IMR-90 (cell line): Measurements from ENCODE around the gene PAX2. TPM values are rescaled to one million over a fixed set of nuclear protein-coding genes. Genes with fewer than 3 reads are reported as not detected.

Source experiments
- ATAC-seq: fragments of 200-7000 bp; cut with Tn5 transposase; 2 replicates; pipeline ENCODE4 v1.9.1; 2020; ENCODE audit warnings: low read depth, mild to moderate bottlenecking, moderate library complexity
- BruUV-seq: library from RNA; stranded (reverse); fragments of 400-500 nt; replicated peaks from 2 replicates; lab custom pipeline; 2021; lab: Mats Ljungman, UMichigan
- CTCF ChIA-PET: fragments of 300-600 bp; formaldehyde crosslinking; extraction: SDS; loops from one replicate; lab custom pipeline; 2021; ENCODE audit warnings: antibody characterized with exemption; lab: Yijun Ruan, JAX
- POLR2A ChIA-PET: fragments of 300-600 bp; sonication (Branson Sonifier 250); formaldehyde crosslinking; loops from one replicate; lab custom pipeline; 2022; ENCODE audit warnings: antibody characterized with exemption; ENCODE audit not compliant: unreplicated experiment; lab: Charles Lee
- DNase-seq: peaks from one replicate; pipeline ENCODE4 v3.0.0; 2013
- H2AFZ ChIP-seq: replicated peaks from 2 replicates; pipeline ENCODE3; 2013; ENCODE audit warnings: low read length, mild to moderate bottlenecking; ENCODE audit not compliant: poor library complexity
- H2AK5ac ChIP-seq: 2 replicates; pipeline ENCODE4 v1.6.1; 2013; ENCODE audit warnings: low read depth, low read length, inconsistent platforms
- H2AK9ac ChIP-seq: replicated peaks from 2 replicates; pipeline ENCODE3; 2013; ENCODE audit warnings: mild to moderate bottlenecking, low read depth, low read length, moderate library complexity; ENCODE audit not compliant: poor library complexity
- H2BK120ac ChIP-seq: 2 replicates; pipeline ENCODE4 v1.6.1; 2013; ENCODE audit warnings: low read depth, low read length, inconsistent platforms
- H2BK15ac ChIP-seq: 3 replicates; pipeline ENCODE4 v1.6.1; 2013; ENCODE audit warnings: low read depth, low read length, inconsistent platforms
- H2BK20ac ChIP-seq: 2 replicates; pipeline ENCODE4 v1.6.1; 2013; ENCODE audit warnings: low read depth, mild to moderate bottlenecking, inconsistent platforms, low read length, moderate library complexity
- H2BK5ac ChIP-seq: 2 replicates; pipeline ENCODE4 v1.6.1; 2013; ENCODE audit warnings: mild to moderate bottlenecking, low read depth, low read length, inconsistent platforms; ENCODE audit not compliant: poor library complexity, severe bottlenecking
- H3K14ac ChIP-seq: replicated peaks from 2 replicates; pipeline ENCODE4 v1.6.1; 2013; ENCODE audit warnings: low read depth, low read length, inconsistent platforms
- H3K18ac ChIP-seq: 2 replicates; pipeline ENCODE4 v1.6.1; 2013; ENCODE audit warnings: low read depth, low read length, control low read depth
- H3K23ac ChIP-seq: 2 replicates; pipeline ENCODE4 v1.6.1; 2013; ENCODE audit warnings: low read depth, low read length, inconsistent platforms
- H3K27ac ChIP-seq: 2 replicates; pipeline ENCODE4 v1.5.1; 2013; ENCODE audit warnings: mild to moderate bottlenecking, control low read depth, low read length; ENCODE audit not compliant: insufficient read depth
- H3K27me3 ChIP-seq: 2 replicates; pipeline ENCODE4 v1.6.1; 2013; ENCODE audit warnings: low read length; ENCODE audit not compliant: control insufficient read depth, insufficient read depth
- H3K36me3 ChIP-seq: 2 replicates; pipeline ENCODE4 v1.6.1; 2013; ENCODE audit warnings: low read length, mixed read lengths; ENCODE audit not compliant: control insufficient read depth, insufficient read depth
- H3K4ac ChIP-seq: 2 replicates; pipeline ENCODE4 v1.6.1; 2013; ENCODE audit warnings: low read depth, low read length, inconsistent platforms
- H3K4me1 ChIP-seq: 2 replicates; pipeline ENCODE4 v1.6.1; 2013; ENCODE audit warnings: low read length, mixed read lengths; ENCODE audit not compliant: control insufficient read depth, insufficient read depth
- H3K4me2 ChIP-seq: 2 replicates; pipeline ENCODE4 v1.6.1; 2013; ENCODE audit warnings: low read depth, mild to moderate bottlenecking, control low read depth, low read length, moderate library complexity
- H3K4me3 ChIP-seq: 2 replicates; pipeline ENCODE4 v1.5.1; 2013; ENCODE audit warnings: low read depth, mild to moderate bottlenecking, control low read depth, low read length, moderate library complexity; ENCODE audit not compliant: insufficient read depth
- H3K56ac ChIP-seq: 2 replicates; pipeline ENCODE4 v1.6.1; 2013; ENCODE audit warnings: low read length, inconsistent platforms; ENCODE audit not compliant: insufficient read depth; ENCODE audit errors: extremely low read depth
- H3K79me1 ChIP-seq, 2 experiments: 2 replicates each; pipeline ENCODE4 v1.6.1; 2013; ENCODE audit warnings: low read length in 2 of 2, inconsistent platforms in 1 of 2, low read depth in 1 of 2
- H3K9ac ChIP-seq: 2 replicates; pipeline ENCODE4 v1.6.1; 2013; ENCODE audit warnings: low read depth, low read length, control low read depth
- H3K9me1 ChIP-seq: 2 replicates; pipeline ENCODE4 v1.6.1; 2013; ENCODE audit warnings: low read length, inconsistent platforms; ENCODE audit not compliant: insufficient read depth
- H3K9me3 ChIP-seq: 2 replicates; pipeline ENCODE4 v1.6.1; 2013; ENCODE audit warnings: low read length; ENCODE audit not compliant: control insufficient read depth, insufficient read depth
- H4K20me1 ChIP-seq: 2 replicates; pipeline ENCODE4 v1.6.1; 2013; ENCODE audit warnings: low read length, inconsistent platforms; ENCODE audit not compliant: insufficient read depth
- H4K5ac ChIP-seq: 2 replicates; pipeline ENCODE4 v1.6.1; 2013; ENCODE audit warnings: mild to moderate bottlenecking, low read depth, low read length, control low read depth
- H4K8ac ChIP-seq, 2 experiments: 2 replicates each; pipeline ENCODE4 v1.6.1; 2013; ENCODE audit warnings: low read depth in 2 of 2, low read length in 2 of 2, control low read depth in 1 of 2, inconsistent platforms in 1 of 2
- H4K91ac ChIP-seq: 2 replicates; pipeline ENCODE4 v1.6.1; 2013; ENCODE audit warnings: low read depth, low read length, inconsistent platforms; ENCODE audit not compliant: insufficient read depth
- BHLHE40 ChIP-seq: fragments of 150-350 bp; IDR thresholded peaks from 2 replicates; pipeline ENCODE4 v1.6.1; 2016; ENCODE audit warnings: mild to moderate bottlenecking, low read depth, low read length
- CEBPB ChIP-seq: IDR thresholded peaks from 2 replicates; pipeline ENCODE4 v1.6.1; 2012; ENCODE audit warnings: low read depth, low read length, improper control_type of control experiment
- CHD1 ChIP-seq: IDR thresholded peaks from 2 replicates; pipeline ENCODE4 v1.6.1; 2012; ENCODE audit warnings: low read depth, low read length, improper control_type of control experiment
- FOS ChIP-seq: fragments of 150-350 bp; IDR thresholded peaks from 2 replicates; pipeline ENCODE4 v1.6.1; 2016; ENCODE audit warnings: low read depth, low read length
- MAFK ChIP-seq: IDR thresholded peaks from 2 replicates; pipeline ENCODE4 v1.6.1; 2012; ENCODE audit warnings: low read depth, low read length, improper control_type of control experiment
- MAZ ChIP-seq: IDR thresholded peaks from 2 replicates; pipeline ENCODE4 v1.6.1; 2012; ENCODE audit warnings: low read depth, mild to moderate bottlenecking, low read length, improper control_type of control experiment, moderate library complexity, borderline replicate concordance
- MXI1 ChIP-seq: IDR thresholded peaks from 2 replicates; pipeline ENCODE4 v1.6.1; 2012; ENCODE audit warnings: low read depth, mild to moderate bottlenecking, low read length, moderate library complexity, borderline replicate concordance
- POLR2A ChIP-seq: IDR thresholded peaks from 2 replicates; pipeline ENCODE4 v1.6.1; 2012; ENCODE audit warnings: mild to moderate bottlenecking, low read depth, low read length
- RAD21 ChIP-seq: IDR thresholded peaks from 2 replicates; pipeline ENCODE4 v1.6.1; 2012; ENCODE audit warnings: low read length, improper control_type of control experiment
- RCOR1 ChIP-seq: IDR thresholded peaks from 2 replicates; pipeline ENCODE4 v1.6.1; 2012; ENCODE audit warnings: mild to moderate bottlenecking, low read length, improper control_type of control experiment; ENCODE audit not compliant: insufficient replicate concordance
- RFX5 ChIP-seq: IDR thresholded peaks from 2 replicates; pipeline ENCODE4 v1.8.0; 2012; ENCODE audit warnings: low read depth, mild to moderate bottlenecking, low read length, moderate library complexity
- SMC3 ChIP-seq: fragments of 150-350 bp; IDR thresholded peaks from 2 replicates; pipeline ENCODE4 v1.6.1; 2016; ENCODE audit warnings: low read depth, mild to moderate bottlenecking, antibody characterized with exemption, low read length, moderate library complexity
- WGBS, 2 experiments: methylation state at CpG; one replicate each; pipeline versions ENCODE4 v1.1.5 to v1.1.7; 2013; ENCODE audit warnings: missing lambda C conversion rate in 2 of 2; ENCODE audit not compliant: insufficient read length in 1 of 2; ENCODE audit errors: extremely low coverage in 2 of 2; 5-methylcytosine and 5-hydroxymethylcytosine counted together
- dilution Hi-C: fragments of 300-500 bp; cut with HindIII; formaldehyde crosslinking; loops from one replicate; pipeline ENCODE4 v1.14.3; 2018; ENCODE audit warnings: low sequenced_read_pairs; ENCODE audit not compliant: unreplicated experiment
- in situ Hi-C: fragments of 300-500 bp; cut with MboI; formaldehyde crosslinking; loops from 3 replicates; pipeline ENCODE4 v1.14.3; 2019; ENCODE audit warnings: low sequenced_read_pairs, inconsistent platforms, mixed read lengths
- intact Hi-C: fragments of 100-400 bp; cut with micrococcal nuclease; formaldehyde crosslinking; loops from 2 replicates; pipeline ENCODE4 v1.10.0; 2022
- polyA plus RNA-seq, 3 experiments: library from polyadenylated mRNA; depleted of rRNA; stranded (reverse); fragments of >200 nt; gene quantifications; 2 replicates each; pipeline ENCODE4 v1.2.3, GENCODE V29; 2012; ENCODE audit warnings: low replicate concordance in 1 of 3
- total RNA-seq: library from RNA; depleted of rRNA; stranded (reverse); fragments of >200 nt; gene quantifications from 2 replicates; pipeline ENCODE4 v1.2.3, GENCODE V29; 2012
- TF ChIP-seq, protein P1 (sequence below): fragments of 150-350 bp; IDR thresholded peaks from 2 replicates; pipeline ENCODE4 v1.6.1; 2017; ENCODE audit warnings: mild to moderate bottlenecking, antibody characterized with exemption, low read length, low read depth
- TF ChIP-seq, protein P2 (sequence below): fragments of 150-350 bp; IDR thresholded peaks from 2 replicates; pipeline ENCODE4 v1.6.1; 2016; ENCODE audit warnings: low read depth, mild to moderate bottlenecking, low read length, moderate library complexity, borderline replicate concordance
- TF ChIP-seq, protein P3 (sequence below): conservative IDR thresholded peaks from 2 replicates; pipeline ENCODE4 v1.5.1; 2012; ENCODE audit warnings: mild to moderate bottlenecking, low read depth, low read length, improper control_type of control experiment

The PAX2 gene
- total and polyA plus RNA-seq, 2 of the 4 experiments (the other 2 are of a cell fraction): not detected

DNA sequence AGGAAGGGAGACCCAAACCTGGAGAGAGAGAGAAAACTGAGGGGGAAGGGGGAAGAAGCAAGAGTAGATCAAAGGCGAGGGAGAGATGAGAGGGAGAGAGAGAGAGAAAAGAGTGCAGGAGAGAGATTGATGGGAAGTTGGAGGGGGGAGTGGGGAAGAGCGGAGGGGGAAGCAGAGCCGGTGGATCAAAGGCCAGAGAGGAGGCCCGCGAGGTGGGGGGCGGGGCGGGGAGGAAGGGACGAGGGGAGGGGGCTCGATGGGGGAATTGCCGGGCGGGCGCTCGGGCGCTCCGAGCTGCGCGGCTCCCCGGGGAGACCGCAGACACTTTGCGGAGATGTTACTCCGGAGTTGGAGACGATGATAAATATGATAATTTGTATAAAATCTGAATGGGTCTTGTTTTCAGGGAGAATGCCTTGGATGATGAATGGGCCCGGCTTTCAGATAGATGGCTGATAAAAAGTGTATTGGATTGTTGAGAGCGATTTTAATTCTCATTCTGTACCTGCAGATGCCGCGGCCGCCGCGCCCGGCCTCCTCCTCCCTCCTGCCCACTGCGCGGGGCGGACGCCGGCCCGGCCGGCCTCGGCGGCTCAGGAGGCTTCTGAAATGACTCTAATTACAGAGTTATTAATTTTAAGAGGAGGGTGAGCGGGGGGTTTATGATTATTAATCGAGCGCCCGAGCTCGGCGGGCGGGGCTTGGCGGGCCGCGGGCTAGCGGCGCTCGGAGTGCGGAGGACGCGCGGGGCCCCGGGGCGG lies 21.4 kb upstream of the PAX2 start:
- no peak overlapping the region for H2AFZ ChIP-seq
- POLR2A ChIA-PET: no interaction called here
- H3K9me3 ChIP-seq: no peaks in the 10 kb centered on the region
- H3K4me1 ChIP-seq: no peaks in the 10 kb centered on the region; the same call in 1 of the 2 replicates
- TF ChIP-seq RAD21: no peak
- no peak for TF ChIP-seq RCOR1
- no peak for TF ChIP-seq MAFK
- TF ChIP-seq RFX5: no peak
- TF ChIP-seq, protein P1, sequence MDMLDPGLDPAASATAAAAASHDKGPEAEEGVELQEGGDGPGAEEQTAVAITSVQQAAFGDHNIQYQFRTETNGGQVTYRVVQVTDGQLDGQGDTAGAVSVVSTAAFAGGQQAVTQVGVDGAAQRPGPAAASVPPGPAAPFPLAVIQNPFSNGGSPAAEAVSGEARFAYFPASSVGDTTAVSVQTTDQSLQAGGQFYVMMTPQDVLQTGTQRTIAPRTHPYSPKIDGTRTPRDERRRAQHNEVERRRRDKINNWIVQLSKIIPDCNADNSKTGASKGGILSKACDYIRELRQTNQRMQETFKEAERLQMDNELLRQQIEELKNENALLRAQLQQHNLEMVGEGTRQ: no peak
- TF ChIP-seq MXI1: no peak
- TF ChIP-seq CHD1: no peak
- no peak for TF ChIP-seq FOS
- TF ChIP-seq MAZ: no peak
- TF ChIP-seq CEBPB: no peak
- TF ChIP-seq, protein P2, sequence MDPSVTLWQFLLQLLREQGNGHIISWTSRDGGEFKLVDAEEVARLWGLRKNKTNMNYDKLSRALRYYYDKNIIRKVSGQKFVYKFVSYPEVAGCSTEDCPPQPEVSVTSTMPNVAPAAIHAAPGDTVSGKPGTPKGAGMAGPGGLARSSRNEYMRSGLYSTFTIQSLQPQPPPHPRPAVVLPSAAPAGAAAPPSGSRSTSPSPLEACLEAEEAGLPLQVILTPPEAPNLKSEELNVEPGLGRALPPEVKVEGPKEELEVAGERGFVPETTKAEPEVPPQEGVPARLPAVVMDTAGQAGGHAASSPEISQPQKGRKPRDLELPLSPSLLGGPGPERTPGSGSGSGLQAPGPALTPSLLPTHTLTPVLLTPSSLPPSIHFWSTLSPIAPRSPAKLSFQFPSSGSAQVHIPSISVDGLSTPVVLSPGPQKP: no peak
- TF ChIP-seq, protein P3, sequence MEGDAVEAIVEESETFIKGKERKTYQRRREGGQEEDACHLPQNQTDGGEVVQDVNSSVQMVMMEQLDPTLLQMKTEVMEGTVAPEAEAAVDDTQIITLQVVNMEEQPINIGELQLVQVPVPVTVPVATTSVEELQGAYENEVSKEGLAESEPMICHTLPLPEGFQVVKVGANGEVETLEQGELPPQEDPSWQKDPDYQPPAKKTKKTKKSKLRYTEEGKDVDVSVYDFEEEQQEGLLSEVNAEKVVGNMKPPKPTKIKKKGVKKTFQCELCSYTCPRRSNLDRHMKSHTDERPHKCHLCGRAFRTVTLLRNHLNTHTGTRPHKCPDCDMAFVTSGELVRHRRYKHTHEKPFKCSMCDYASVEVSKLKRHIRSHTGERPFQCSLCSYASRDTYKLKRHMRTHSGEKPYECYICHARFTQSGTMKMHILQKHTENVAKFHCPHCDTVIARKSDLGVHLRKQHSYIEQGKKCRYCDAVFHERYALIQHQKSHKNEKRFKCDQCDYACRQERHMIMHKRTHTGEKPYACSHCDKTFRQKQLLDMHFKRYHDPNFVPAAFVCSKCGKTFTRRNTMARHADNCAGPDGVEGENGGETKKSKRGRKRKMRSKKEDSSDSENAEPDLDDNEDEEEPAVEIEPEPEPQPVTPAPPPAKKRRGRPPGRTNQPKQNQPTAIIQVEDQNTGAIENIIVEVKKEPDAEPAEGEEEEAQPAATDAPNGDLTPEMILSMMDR: no peak
- TF ChIP-seq SMC3: no peak
- no peak for TF ChIP-seq BHLHE40
- no peak for TF ChIP-seq POLR2A
- no peak overlapping the region for H3K4me2 ChIP-seq
- no peak overlapping the region for H3K56ac ChIP-seq
- H4K91ac ChIP-seq: no peak overlapping the region
- no peak overlapping the region for H3K4ac ChIP-seq
- H2BK15ac ChIP-seq: no peak overlapping the region
- no peak overlapping the region for H4K8ac ChIP-seq
- no peak overlapping the region for H2BK20ac ChIP-seq
- H2AK9ac ChIP-seq: no peak overlapping the region
- dilution Hi-C loops: no loop called here
- no peak overlapping the region for H3K14ac ChIP-seq
- no peak overlapping the region for H3K18ac ChIP-seq
- H3K4me3 ChIP-seq: no peak overlapping the region
- H2AK5ac ChIP-seq: no peak overlapping the region
- H2BK5ac ChIP-seq: no peak overlapping the region
- DNase-seq: no peak
- in situ Hi-C loops: no loop called here
- H3K9me1 ChIP-seq: no peaks in the 10 kb centered on the region
- H3K9ac ChIP-seq: no peak overlapping the region
- H2BK120ac ChIP-seq: no peak overlapping the region
- H3K27me3 ChIP-seq: peaks cover 57% of the 10 kb centered on the region
- BruUV-seq: no TSS peak
- H4K5ac ChIP-seq: no peak overlapping the region
- H3K79me1 ChIP-seq: no peaks in the 10 kb centered on the region
- CTCF ChIA-PET: no interaction called here
- no peaks in the 10 kb centered on the region for H3K36me3 ChIP-seq
- ATAC-seq: no peak
- H3K27ac ChIP-seq: no peak overlapping the region
- 3% methylated on average over 24 of the region's 58 CpGs; no CpG with 5 or more reads in 1 of the 2 experiments for WGBS, 2 experiments
- no peaks in the 10 kb centered on the region for H4K20me1 ChIP-seq
- intact Hi-C loops: no loop called here
- no peak overlapping the region for H3K23ac ChIP-seq
